Body of pancreas (tissue), 4 donors: ENCODE measurements around the gene MYLK4. TPM values are rescaled to one million over a fixed set of nuclear protein-coding genes. Genes with fewer than 3 reads are reported as not detected.

Experiments used
- ATAC-seq: fragments of 150-250 bp; one replicate; pipeline ENCODE4 v1.9.1; 2016
- DNase-seq, 4 donors: peaks; one replicate each; pipeline ENCODE4 v3.0.0-alpha.2; 2019
- H3K27ac ChIP-seq, 4 donors: fragments of 200-600 bp; sonication (generic); 1 replicate in 3 of 4; 2 replicates in 1 of 4; pipeline versions ENCODE4 v1.5.1 to v1.6.1; 2016 to 2019; ENCODE audit warnings: mild to moderate bottlenecking in 1 of 4, mixed read lengths in 1 of 4, moderate library complexity in 1 of 4
- H3K27me3 ChIP-seq, 2 donors: fragments of 200-600 bp; sonication (generic); one replicate each; pipeline ENCODE4 v1.6.0; 2016; ENCODE audit warnings: mild to moderate bottlenecking in 1 of 2
- H3K36me3 ChIP-seq, 2 donors: fragments of 200-600 bp; sonication (generic); replicated peaks in 1 of 2; 2 replicates each; pipeline ENCODE4 v1.5.1; 2016; ENCODE audit warnings: low read depth in 2 of 2; ENCODE audit not compliant: insufficient read depth in 1 of 2
- H3K4me1 ChIP-seq: fragments of 200-600 bp; sonication (generic); one replicate; pipeline ENCODE4 v1.6.0; 2016
- H3K4me3 ChIP-seq, 2 donors: fragments of 200-600 bp; sonication (generic); 1 replicate in 1 of 2; 2 replicates in 1 of 2; pipeline ENCODE4 v1.5.1; 2016 to 2019
- H3K9me3 ChIP-seq, 3 donors: fragments of 200-600 bp; sonication (generic); 1 replicate in 2 of 3; 2 replicates in 1 of 3; pipeline ENCODE4 v1.5.1; 2016
- POLR2A ChIP-seq, 3 donors: fragments of 450-650 bp; IDR thresholded peaks; one replicate each; pipeline ENCODE4 v1.6.1; 2016; ENCODE audit warnings: antibody characterized with exemption in 3 of 3, mild to moderate bottlenecking in 2 of 3
- WGBS, 2 donors: methylation state at CpG; one replicate each; pipeline ENCODE4 v1.1.5; 2017; 5-methylcytosine and 5-hydroxymethylcytosine counted together
- intact Hi-C: fragments of 100-400 bp; cut with DNase I; formaldehyde crosslinking; loops from one replicate; pipeline ENCODE4 v1.15.1; 2023
- total RNA-seq, 2 donors: library from RNA; depleted of rRNA; stranded (reverse); fragments of >200 nt; gene quantifications; one replicate each; pipeline ENCODE4 v1.1.0, GENCODE V29; 2016
- TF ChIP-seq, protein P1 (sequence below), 7 experiments: fragments of 450-650 bp in 4 of 7; fragments of 200-600 bp in 3 of 7; sonication (generic) in 3 of 7; IDR thresholded peaks; one replicate each; pipeline ENCODE4 v1.5.1; 2016 to 2019; ENCODE audit warnings: antibody characterized with exemption in 7 of 7

MYLK4 gene
- total RNA-seq, 2 donors from 2014 or later, result 0.26 to 0.33 TPM

DNA sequence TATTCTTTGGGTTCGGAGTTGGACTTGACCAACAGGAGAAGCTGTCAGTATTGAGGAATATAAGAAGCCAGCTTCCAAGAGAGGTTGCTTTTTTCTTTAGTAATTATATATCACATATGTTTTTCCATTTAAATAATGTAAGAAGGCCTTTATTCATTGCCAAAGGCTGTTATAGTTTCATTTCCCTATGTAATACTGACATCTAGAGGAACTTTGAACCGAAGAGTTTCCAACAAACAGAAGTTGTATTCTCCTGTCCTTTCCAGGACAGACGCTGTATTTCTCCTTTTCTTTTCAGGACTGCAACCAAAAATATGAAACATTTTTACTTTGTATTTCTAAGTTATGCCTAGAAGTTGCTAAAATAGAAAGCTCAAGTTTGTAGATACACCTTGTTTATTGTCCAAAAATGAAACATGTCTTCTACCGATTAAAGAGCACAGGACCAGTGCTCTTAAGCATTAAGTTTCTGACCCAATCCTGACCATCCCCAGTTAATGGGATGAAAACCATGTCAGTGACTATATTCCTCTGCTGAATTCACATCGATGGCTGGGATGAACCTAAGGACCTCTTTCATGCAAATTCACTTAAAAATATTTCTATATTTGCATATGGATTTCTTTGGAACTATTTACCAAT is 55.1 kb downstream of the MYLK4 start:
- TF ChIP-seq POLR2A (IDR thresholded peaks at IDR 0.05), result no peak
- TF ChIP-seq, protein P1, sequence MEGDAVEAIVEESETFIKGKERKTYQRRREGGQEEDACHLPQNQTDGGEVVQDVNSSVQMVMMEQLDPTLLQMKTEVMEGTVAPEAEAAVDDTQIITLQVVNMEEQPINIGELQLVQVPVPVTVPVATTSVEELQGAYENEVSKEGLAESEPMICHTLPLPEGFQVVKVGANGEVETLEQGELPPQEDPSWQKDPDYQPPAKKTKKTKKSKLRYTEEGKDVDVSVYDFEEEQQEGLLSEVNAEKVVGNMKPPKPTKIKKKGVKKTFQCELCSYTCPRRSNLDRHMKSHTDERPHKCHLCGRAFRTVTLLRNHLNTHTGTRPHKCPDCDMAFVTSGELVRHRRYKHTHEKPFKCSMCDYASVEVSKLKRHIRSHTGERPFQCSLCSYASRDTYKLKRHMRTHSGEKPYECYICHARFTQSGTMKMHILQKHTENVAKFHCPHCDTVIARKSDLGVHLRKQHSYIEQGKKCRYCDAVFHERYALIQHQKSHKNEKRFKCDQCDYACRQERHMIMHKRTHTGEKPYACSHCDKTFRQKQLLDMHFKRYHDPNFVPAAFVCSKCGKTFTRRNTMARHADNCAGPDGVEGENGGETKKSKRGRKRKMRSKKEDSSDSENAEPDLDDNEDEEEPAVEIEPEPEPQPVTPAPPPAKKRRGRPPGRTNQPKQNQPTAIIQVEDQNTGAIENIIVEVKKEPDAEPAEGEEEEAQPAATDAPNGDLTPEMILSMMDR (IDR thresholded peaks at IDR 0.05), result peak in 3 of 7 experiments; percentile 18 to 21 (median 19)
- ATAC-seq, result no peak
- H3K4me3 ChIP-seq, result no peak overlapping the region
- no peaks in the 10 kb centered on the region for H3K36me3 ChIP-seq
- WGBS, 2 donors, result 60 to 62% methylated on average over 5 of the region's 5 CpGs
- no peaks in the 10 kb centered on the region for H3K27me3 ChIP-seq
- H3K4me1 ChIP-seq, result no peaks in the 10 kb centered on the region
- no peaks in the 10 kb centered on the region for H3K9me3 ChIP-seq
- H3K27ac ChIP-seq, result no peak overlapping the region
- intact Hi-C loops, result no loop called here
- no peak for DNase-seq

DNA sequence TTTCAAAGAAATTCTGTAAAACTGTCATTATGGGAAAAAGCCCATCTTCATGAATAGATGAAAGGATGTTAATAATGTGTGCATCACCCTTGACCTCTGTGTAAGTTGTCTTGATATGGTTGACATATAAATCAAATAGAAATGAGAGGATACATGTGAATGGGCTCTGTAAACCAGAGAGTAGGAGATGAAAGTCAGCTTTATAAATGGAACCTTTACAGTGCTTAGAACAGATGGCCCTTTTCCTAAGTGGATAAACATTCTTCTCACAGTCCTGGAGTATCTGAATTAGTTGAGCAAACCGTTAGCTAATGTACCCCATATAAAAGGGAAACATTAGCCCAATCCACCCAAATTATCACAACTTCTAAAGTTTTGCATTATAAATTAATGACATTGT is 57.5 kb downstream of the MYLK4 start:
- H3K4me1 ChIP-seq, result no peaks in the 10 kb centered on the region
- no peaks in the 10 kb centered on the region for H3K9me3 ChIP-seq
- WGBS, 2 donors, result 58 to 72% methylated on average over 1 of the region's 1 CpG
- no peak overlapping the region for H3K27ac ChIP-seq
- intact Hi-C loops, result no loop called here
- H3K4me3 ChIP-seq, result no peak overlapping the region
- no peaks in the 10 kb centered on the region for H3K27me3 ChIP-seq
- ATAC-seq (no peak), DNase-seq (no peak)
- TF ChIP-seq, protein P1 (IDR thresholded peaks at IDR 0.05), result no peak
- TF ChIP-seq POLR2A (IDR thresholded peaks at IDR 0.05), result no peak
- H3K36me3 ChIP-seq, result no peaks in the 10 kb centered on the region

DNA sequence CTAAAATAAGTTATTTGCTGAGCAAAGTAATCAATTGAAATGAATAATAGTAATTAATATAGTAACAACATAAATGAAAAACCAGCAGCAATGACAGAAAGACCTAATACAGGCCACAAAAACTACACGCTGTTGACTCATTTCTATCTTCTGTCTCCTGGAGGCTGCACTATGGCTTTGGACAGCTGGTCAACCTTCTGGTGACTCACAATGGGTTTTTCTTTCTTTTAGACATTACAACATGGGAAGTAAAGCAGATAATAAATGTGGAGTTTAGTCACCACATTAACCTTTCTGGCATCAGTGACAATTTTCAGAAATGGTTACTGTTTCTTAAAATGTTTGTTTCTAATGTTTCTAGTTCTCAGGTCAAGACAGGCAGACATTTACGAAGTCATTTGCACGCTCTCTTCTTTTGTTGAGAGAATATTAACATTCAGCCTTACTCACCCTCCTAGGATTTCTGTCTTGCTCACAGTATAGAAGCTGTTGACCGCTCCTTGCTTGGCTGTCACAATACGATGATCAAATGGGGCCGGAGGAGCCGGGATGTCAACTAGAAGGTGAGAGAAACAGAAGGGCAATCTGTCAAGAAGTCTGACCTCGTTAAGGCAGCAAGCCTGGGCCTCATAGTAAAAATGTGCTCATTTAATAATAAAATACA is 62.2 kb downstream of the MYLK4 start:
- 88 to 93% methylated on average over 8 of the region's 8 CpGs for WGBS, 2 donors
- H3K4me1 ChIP-seq, result no peaks in the 10 kb centered on the region
- H3K27me3 ChIP-seq, result no peaks in the 10 kb centered on the region
- H3K4me3 ChIP-seq, result no peak overlapping the region
- no peaks in the 10 kb centered on the region for H3K36me3 ChIP-seq
- intact Hi-C loops, result no loop called here
- DNase-seq, result peak in 1 of 4 donors; percentile 4
- H3K9me3 ChIP-seq, result no peaks in the 10 kb centered on the region
- TF ChIP-seq, protein P1 (IDR thresholded peaks at IDR 0.05), result no peak
- no peak for TF ChIP-seq POLR2A (IDR thresholded peaks at IDR 0.05)
- no peak for ATAC-seq
- no peak overlapping the region for H3K27ac ChIP-seq

DNA sequence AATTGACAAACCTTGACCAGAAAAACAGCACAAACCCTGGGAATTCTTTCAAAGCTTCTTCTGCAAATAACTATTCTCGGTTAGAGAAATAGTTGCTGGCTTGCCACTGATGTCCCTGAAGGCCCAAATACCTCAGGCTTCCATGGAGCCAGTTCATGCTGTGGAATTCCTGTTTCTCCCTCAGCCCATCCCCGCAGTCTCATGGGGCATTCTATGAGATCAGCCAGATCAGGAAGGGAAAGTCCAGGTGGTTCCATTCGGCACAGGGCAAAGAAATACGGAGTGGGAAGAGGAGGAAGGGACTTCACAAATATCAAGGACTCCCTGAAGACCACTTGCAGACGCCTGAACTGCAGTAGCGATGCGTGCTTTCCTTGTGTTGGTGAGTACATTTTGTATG is 63.3 kb downstream of the MYLK4 start:
- Histone ChIP-seq H3K9me3 (no peaks in the 10 kb centered on the region), H3K36me3 (no peaks in the 10 kb centered on the region), H3K4me3 (no peak overlapping the region), H3K27ac (no peak overlapping the region), H3K27me3 (no peaks in the 10 kb centered on the region), H3K4me1 (no peaks in the 10 kb centered on the region)
- DNase-seq (no peak), ATAC-seq (no peak)
- 84 to 88% methylated on average over 7 of the region's 7 CpGs for WGBS, 2 donors
- TF ChIP-seq, protein P1 (IDR thresholded peaks at IDR 0.05), result no peak
- no peak for TF ChIP-seq POLR2A (IDR thresholded peaks at IDR 0.05)
- intact Hi-C loops, result no loop called here

DNA sequence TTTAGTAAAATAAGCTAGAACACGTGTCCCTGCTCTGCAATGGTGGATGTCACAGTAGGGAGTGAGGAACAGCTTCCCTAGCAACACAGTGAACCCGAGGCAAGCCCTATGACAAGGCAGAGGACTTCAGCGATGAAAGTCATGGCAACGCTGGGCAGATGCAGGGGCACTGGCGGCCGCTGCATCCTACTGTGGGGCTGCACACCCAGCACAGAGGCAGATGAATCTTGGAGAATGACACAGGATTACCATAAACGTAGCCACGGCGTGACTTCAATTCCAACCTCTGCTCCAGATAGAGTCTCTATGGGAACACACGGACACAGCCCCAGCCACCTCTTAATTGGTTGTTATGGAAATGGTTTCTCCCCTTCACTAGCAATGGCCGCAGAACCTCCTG is 64.2 kb downstream of the MYLK4 start:
- TF ChIP-seq POLR2A (IDR thresholded peaks at IDR 0.05), result no peak
- TF ChIP-seq, protein P1 (IDR thresholded peaks at IDR 0.05), result no peak
- intact Hi-C loops, result no loop called here
- no peak for ATAC-seq
- DNase-seq, result no peak
- WGBS, 2 donors, result 82% methylated on average over 11 of the region's 11 CpGs
- H3K27ac ChIP-seq, result no peak overlapping the region
- H3K4me3 ChIP-seq, result no peak overlapping the region
- H3K36me3 ChIP-seq, result no peaks in the 10 kb centered on the region
- H3K27me3 ChIP-seq, result no peaks in the 10 kb centered on the region
- H3K4me1 ChIP-seq, result no peaks in the 10 kb centered on the region
- H3K9me3 ChIP-seq, result no peaks in the 10 kb centered on the region
